ENCODE results near the gene VPS13C.

DNA sequence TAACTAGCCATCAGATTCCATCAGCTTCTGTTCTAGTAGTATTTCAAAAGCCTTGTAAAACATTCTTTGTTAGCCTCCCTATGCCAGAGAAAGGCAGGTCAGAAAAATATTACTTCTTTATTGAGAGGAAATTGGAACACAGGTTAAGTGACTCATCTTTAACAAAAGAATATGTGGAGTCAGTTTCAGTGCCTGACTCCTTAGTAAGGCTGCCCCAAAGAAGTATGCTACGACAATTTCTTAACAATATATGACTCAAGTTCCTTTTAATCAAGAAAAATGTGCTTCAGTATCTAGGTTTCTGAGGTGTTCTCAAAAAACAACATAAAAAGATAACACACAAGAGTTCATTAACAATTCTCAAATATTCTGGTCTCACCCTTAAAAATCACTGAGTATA lies 139.2 kb downstream of the VPS13C start:
- TF ChIP-seq CTCF (IDR thresholded peaks at IDR 0.05) = no peak
- no peak for TF ChIP-seq CEBPB (IDR thresholded peaks at IDR 0.05)
- TF ChIP-seq, protein P1, sequence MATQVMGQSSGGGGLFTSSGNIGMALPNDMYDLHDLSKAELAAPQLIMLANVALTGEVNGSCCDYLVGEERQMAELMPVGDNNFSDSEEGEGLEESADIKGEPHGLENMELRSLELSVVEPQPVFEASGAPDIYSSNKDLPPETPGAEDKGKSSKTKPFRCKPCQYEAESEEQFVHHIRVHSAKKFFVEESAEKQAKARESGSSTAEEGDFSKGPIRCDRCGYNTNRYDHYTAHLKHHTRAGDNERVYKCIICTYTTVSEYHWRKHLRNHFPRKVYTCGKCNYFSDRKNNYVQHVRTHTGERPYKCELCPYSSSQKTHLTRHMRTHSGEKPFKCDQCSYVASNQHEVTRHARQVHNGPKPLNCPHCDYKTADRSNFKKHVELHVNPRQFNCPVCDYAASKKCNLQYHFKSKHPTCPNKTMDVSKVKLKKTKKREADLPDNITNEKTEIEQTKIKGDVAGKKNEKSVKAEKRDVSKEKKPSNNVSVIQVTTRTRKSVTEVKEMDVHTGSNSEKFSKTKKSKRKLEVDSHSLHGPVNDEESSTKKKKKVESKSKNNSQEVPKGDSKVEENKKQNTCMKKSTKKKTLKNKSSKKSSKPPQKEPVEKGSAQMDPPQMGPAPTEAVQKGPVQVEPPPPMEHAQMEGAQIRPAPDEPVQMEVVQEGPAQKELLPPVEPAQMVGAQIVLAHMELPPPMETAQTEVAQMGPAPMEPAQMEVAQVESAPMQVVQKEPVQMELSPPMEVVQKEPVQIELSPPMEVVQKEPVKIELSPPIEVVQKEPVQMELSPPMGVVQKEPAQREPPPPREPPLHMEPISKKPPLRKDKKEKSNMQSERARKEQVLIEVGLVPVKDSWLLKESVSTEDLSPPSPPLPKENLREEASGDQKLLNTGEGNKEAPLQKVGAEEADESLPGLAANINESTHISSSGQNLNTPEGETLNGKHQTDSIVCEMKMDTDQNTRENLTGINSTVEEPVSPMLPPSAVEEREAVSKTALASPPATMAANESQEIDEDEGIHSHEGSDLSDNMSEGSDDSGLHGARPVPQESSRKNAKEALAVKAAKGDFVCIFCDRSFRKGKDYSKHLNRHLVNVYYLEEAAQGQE (IDR thresholded peaks at IDR 0.05) = no peak
- TF ChIP-seq, protein P2, sequence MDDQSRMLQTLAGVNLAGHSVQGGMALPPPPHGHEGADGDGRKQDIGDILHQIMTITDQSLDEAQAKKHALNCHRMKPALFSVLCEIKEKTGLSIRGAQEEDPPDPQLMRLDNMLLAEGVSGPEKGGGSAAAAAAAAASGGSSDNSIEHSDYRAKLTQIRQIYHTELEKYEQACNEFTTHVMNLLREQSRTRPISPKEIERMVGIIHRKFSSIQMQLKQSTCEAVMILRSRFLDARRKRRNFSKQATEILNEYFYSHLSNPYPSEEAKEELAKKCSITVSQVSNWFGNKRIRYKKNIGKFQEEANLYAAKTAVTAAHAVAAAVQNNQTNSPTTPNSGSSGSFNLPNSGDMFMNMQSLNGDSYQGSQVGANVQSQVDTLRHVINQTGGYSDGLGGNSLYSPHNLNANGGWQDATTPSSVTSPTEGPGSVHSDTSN (IDR thresholded peaks at IDR 0.05) = no peak
- no peak for TF ChIP-seq EP300 (IDR thresholded peaks at IDR 0.05)
- TF ChIP-seq HMGXB4 (CRISPR knock-in tag; IDR thresholded peaks at IDR 0.05; ENCODE audit: borderline replicate concordance) = no peak
- TF ChIP-seq POLR2A (IDR thresholded peaks at IDR 0.05; ENCODE audit: low read length) = no peak
- no peak for TF ChIP-seq RCOR1 (IDR thresholded peaks at IDR 0.05; ENCODE audit: low read depth, low read length)
- TF ChIP-seq CHD2 (IDR thresholded peaks at IDR 0.05; ENCODE audit: low read length, partially characterized antibody) = no peak
- no peak for TF ChIP-seq POLR2AphosphoS2 (conservative IDR thresholded peaks at IDR 0.05; ENCODE audit: low read length)
- no peak for TF ChIP-seq NR3C1 (IDR thresholded peaks at IDR 0.05)
- TF ChIP-seq, protein P3, sequence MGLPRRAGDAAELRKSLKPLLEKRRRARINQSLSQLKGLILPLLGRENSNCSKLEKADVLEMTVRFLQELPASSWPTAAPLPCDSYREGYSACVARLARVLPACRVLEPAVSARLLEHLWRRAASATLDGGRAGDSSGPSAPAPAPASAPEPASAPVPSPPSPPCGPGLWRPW (IDR thresholded peaks at IDR 0.05) = no peak
- no peak for TF ChIP-seq ZC3H11A (IDR thresholded peaks at IDR 0.05)
- TF ChIP-seq, protein P4, sequence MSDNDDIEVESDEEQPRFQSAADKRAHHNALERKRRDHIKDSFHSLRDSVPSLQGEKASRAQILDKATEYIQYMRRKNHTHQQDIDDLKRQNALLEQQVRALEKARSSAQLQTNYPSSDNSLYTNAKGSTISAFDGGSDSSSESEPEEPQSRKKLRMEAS (IDR thresholded peaks at IDR 0.05) = no peak

Data from A549 (cell line).